Bronchial epithelial cell (primary cell): ENCODE results near the gene C21orf91. TPM values are rescaled to one million over a fixed set of nuclear protein-coding genes. Genes with fewer than 3 reads are reported as not detected.

Experiments used
- DNase-seq: peaks from one replicate; pipeline ENCODE4 v3.0.0-alpha.2; 2010; ENCODE audit warnings: low read depth
- FAIRE-seq: peaks from 2 replicates; lab custom pipeline; 2011; peaks lifted over from hg19 to GRCh38; lab: Jason Lieb, UNC
- H3K27me3 ChIP-seq: 2 replicates; pipeline ENCODE4 v1.5.1; 2011; ENCODE audit warnings: low read length; ENCODE audit not compliant: control insufficient read depth, insufficient read depth
- H3K36me3 ChIP-seq: 2 replicates; pipeline ENCODE4 v1.5.1; 2011; ENCODE audit warnings: low read length; ENCODE audit not compliant: control insufficient read depth, insufficient read depth
- H3K4me3 ChIP-seq: 2 replicates; pipeline ENCODE4 v1.5.1; 2011; ENCODE audit warnings: mild to moderate bottlenecking, low read depth, low read length, control low read depth
- CTCF ChIP-seq: IDR thresholded peaks from 2 replicates; pipeline ENCODE4 v1.5.1; 2011; ENCODE audit warnings: mild to moderate bottlenecking, moderate library complexity, low read length, control low read depth, inconsistent platforms; ENCODE audit not compliant: insufficient read depth, severe bottlenecking
- total RNA-seq: library from RNA; depleted of rRNA; stranded (reverse); fragments of >200 nt; gene quantifications from 2 replicates; pipeline ENCODE4 v1.2.1, GENCODE V29; 2014

The C21orf91 gene
- total RNA-seq, 1 donor from 2014 or later = 6.6 TPM

- H3K27me3 ChIP-seq = no peaks in the 10 kb centered on the region
- FAIRE-seq (no peak), DNase-seq (no peak)
- no peak overlapping the region for H3K4me3 ChIP-seq
- no peak for TF ChIP-seq CTCF
- no peaks in the 10 kb centered on the region for H3K36me3 ChIP-seq
Measured at GRCh38 chr21:17759511-17760178, 59.5 kb downstream of the C21orf91 start.

- Histone ChIP-seq H3K36me3 (no peaks in the 10 kb centered on the region), H3K27me3 (no peaks in the 10 kb centered on the region), H3K4me3 (no peak overlapping the region)
- no peak for FAIRE-seq
- DNase-seq = no peak
- no peak for TF ChIP-seq CTCF
Measured at GRCh38 chr21:17758683-17759082, 60.5 kb downstream of the C21orf91 start.

- no peak for TF ChIP-seq CTCF
- FAIRE-seq (no peak), DNase-seq (no peak)
Measured at GRCh38 chr21:17757671-17758070, 61.5 kb downstream of the C21orf91 start.

GRCh38 chr21:17753736-17754135, 65.4 kb downstream of the C21orf91 start:
- Histone ChIP-seq H3K4me3 (no peak overlapping the region), H3K27me3 (no peaks in the 10 kb centered on the region), H3K36me3 (no peaks in the 10 kb centered on the region)
- DNase-seq (no peak), FAIRE-seq (no peak)
- no peak for TF ChIP-seq CTCF

More at GRCh38 chr21:17757671-17758070, 61.5 kb downstream of the C21orf91 start:
- Histone ChIP-seq H3K36me3 (no peaks in the 10 kb centered on the region), H3K27me3 (no peaks in the 10 kb centered on the region), H3K4me3 (no peak overlapping the region)

- H3K36me3 ChIP-seq = no peaks in the 10 kb centered on the region
- H3K4me3 ChIP-seq = no peak overlapping the region
- H3K27me3 ChIP-seq = no peaks in the 10 kb centered on the region
- no peak for FAIRE-seq
- DNase-seq = no peak
- no peak for TF ChIP-seq CTCF
Measured at GRCh38 chr21:17752171-17752570, 67.0 kb downstream of the C21orf91 start.

GRCh38 chr21:17746920-17747319, 72.2 kb downstream of the C21orf91 start:
- FAIRE-seq = no peak
- TF ChIP-seq CTCF = no peak
- Histone ChIP-seq H3K36me3 (no peaks in the 10 kb centered on the region), H3K27me3 (no peaks in the 10 kb centered on the region), H3K4me3 (no peak overlapping the region)
- DNase-seq = no peak
